PC-9 (cell line): ENCODE measurements around the gene UNC119B.

ENCODE experiments used
- CTCF ChIP-seq: fragments of 200-600 bp; sonication (generic); conservative IDR thresholded peaks from 2 replicates; pipeline ENCODE4 v1.6.1; 2017; ENCODE audit warnings: mixed run types, antibody characterized with exemption, mild to moderate bottlenecking, moderate library complexity
- EZH2 ChIP-seq: fragments of 200-600 bp; sonication (generic); IDR thresholded peaks from 2 replicates; pipeline ENCODE4 v1.8.0; 2017; ENCODE audit warnings: antibody characterized with exemption, low read depth

- no peak for TF ChIP-seq CTCF
- no peak for TF ChIP-seq EZH2
Measured at GRCh38 chr12:120700886-120701285, 9.4 kb upstream of the UNC119B start.
